DND-41 (cell line): Measurements from ENCODE around the gene UNCX.

Experiments used
- EZH2 ChIP-seq: IDR thresholded peaks from 3 replicates; pipeline ENCODE4 v1.6.1; 2012; ENCODE audit warnings: borderline replicate concordance, low read depth, mild to moderate bottlenecking, moderate library complexity, low read length, inconsistent platforms; ENCODE audit not compliant: severe bottlenecking
- TF ChIP-seq, protein P1 (sequence below): IDR thresholded peaks from 2 replicates; pipeline ENCODE4 v1.5.1; 2012; ENCODE audit warnings: borderline replicate concordance, low read length, moderate library complexity, mild to moderate bottlenecking; ENCODE audit not compliant: poor library complexity, severe bottlenecking; ENCODE audit errors: extremely low read depth

DNA sequence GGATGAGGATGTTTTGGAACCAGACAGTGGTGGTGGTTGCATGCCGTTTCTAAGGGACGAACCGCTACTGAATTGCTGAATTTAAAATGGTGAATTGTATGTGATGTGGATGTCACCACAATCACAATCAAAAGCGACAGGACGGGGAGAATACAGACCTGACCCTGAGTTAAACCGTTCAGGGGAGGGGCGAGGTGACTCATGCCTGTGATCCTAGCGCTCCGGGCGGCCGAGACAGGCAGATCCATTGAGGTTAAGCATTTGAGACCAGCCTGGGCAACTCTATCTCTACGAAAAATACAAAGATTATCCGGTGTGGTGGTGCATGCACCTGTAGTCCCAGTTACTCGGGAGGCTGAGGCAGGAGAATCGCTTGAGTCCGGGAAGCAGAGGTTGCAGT lies 46.4 kb downstream of the UNCX start:
- TF ChIP-seq, protein P1, sequence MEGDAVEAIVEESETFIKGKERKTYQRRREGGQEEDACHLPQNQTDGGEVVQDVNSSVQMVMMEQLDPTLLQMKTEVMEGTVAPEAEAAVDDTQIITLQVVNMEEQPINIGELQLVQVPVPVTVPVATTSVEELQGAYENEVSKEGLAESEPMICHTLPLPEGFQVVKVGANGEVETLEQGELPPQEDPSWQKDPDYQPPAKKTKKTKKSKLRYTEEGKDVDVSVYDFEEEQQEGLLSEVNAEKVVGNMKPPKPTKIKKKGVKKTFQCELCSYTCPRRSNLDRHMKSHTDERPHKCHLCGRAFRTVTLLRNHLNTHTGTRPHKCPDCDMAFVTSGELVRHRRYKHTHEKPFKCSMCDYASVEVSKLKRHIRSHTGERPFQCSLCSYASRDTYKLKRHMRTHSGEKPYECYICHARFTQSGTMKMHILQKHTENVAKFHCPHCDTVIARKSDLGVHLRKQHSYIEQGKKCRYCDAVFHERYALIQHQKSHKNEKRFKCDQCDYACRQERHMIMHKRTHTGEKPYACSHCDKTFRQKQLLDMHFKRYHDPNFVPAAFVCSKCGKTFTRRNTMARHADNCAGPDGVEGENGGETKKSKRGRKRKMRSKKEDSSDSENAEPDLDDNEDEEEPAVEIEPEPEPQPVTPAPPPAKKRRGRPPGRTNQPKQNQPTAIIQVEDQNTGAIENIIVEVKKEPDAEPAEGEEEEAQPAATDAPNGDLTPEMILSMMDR: no peak
- no peak for TF ChIP-seq EZH2
